HG03066 (cell line): ENCODE data around the gene FAM53C.

ENCODE experiments used
- ATAC-seq: cut with Tn5 transposase; IDR thresholded peaks from one replicate; pipeline ENCODE4 v1.9.1; 2021; ENCODE audit warnings: low read depth; ENCODE audit not compliant: unreplicated experiment

Gene FAM53C

DNA sequence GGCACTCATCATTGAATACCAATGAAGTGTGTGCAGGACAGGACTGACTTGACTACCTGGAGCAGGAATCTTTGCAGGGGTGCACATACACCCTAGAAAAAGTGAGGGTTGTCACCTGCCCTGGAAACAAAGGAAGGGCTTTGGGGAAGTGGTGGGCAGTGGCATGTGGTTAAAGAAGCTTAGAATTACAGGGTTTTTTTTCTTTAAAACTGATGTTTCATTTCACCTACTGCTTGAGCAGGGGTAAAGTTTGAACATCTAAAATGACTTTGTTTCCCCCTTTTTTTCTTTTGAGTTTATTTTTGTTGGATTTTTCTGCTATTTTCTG, 12.5 kb downstream of the FAM53C start:
- no peak for ATAC-seq

DNA sequence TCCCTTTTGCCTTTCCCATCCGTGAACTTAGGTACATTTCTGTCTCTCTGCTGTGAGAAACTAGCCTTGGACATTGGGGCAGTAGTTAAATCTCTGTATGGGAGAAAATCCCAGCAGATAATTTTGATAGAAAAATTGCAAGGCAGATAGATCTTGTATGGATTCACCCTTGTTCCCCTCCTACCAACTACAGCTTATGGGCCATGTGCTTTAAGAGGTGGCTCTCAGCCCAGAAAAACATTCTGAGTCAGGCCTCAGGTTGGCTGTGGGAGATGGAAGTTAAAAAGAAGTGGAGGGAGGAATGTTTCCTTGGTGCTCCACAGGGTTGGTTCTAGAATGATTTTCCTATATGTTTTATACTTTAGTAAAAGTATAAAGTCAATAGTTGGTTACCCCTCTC, 13.0 kb downstream of the FAM53C start:
- ATAC-seq = no peak

GRCh38 chr5:138351517-138351916, 13.5 kb downstream of the FAM53C start:
- no peak for ATAC-seq

DNA sequence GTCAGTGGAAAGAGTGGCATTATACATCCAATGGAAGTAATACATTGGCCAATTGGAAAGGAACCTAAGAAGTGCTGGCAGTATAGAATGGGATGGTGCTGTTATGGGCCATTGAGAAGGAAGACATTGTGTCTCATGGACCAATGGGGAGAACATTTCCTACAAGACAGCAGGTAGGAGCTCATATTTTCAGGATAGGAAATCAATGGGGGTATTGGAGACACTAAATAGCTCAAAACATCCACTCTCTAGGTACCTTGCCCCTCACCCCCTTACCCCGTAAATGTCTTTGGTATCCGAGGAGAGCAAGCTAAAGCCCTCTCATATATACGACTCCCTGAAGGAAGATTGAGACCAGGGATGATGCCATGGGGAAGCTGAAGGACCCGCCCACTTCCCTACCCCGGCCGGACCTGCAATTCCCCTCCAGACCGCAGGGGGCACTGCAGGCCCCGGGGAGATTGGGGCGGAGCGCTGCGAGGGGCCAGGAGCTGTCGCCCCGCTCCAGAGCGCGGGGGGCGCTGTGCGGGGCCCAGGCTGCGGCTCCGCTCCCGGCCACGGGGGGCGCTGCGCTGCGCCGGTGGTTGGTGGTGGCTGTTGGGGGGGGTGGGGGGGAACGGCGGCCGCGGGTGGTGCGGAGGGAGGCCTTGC, 14.1 kb downstream of the FAM53C start, which contains the start of gene KDM3B:
Gene KDM3B (plus strand): TSS at position 615 of the 651 bp plus-strand sequence. CDS start 111 bp downstream, outside the sequence.
- ATAC-seq = peak; percentile 55

GRCh38 chr5:138352722-138353559, 14.9 kb downstream of the FAM53C start:
- ATAC-seq = peak; percentile 41

- ATAC-seq = no peak
Observed at GRCh38 chr5:138353560-138354080, 15.6 kb downstream of the FAM53C start.

DNA sequence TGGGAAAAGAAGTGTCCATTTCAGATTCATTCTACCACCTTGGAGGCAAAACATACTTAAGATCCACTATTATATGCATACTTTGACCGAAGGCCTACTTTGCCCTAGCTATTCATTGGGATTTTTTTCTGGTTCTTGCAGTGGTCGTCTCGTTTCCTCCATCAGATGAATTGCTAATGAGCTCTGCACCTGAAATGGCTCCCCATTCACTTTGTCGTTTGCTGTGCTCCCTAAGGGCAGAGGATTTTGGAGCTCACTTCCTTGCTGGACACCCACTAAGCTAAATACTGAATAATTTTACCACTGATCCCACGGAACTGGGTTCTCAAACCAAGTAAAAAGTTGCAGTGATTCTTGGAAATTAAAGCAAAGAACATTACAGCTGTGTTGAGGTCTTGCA, 16.3 kb downstream of the FAM53C start:
- no peak for ATAC-seq

- ATAC-seq = peak; percentile 45
Observed at GRCh38 chr5:138354926-138355378, 16.9 kb downstream of the FAM53C start.

GRCh38 chr5:138359621-138360020, 21.6 kb downstream of the FAM53C start:
- no peak for ATAC-seq

DNA sequence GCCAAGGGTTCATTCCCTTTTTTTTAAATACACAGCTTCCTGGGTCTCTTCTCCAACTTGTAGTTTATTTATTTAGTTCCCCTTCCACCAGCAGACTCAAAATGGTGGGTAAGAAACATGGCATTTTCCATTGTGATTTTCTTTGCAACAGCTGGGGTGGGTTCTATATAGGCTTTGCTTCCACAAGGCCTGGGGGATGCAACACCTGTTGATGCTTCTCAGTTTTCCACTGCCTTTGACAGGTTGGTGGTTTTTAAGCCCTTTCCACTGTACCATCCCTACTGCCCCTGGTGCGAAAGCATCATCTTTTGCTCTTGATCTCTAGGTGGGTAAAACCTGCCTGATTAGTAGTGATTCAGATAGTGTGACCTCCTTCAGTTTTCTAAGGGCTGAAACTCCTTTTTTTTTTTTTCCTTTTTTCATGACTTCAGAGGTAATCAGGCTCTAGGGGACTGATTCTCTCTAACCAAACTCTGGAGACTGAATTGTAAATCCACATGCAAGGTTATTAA, 22.9 kb downstream of the FAM53C start:
- no peak for ATAC-seq

DNA sequence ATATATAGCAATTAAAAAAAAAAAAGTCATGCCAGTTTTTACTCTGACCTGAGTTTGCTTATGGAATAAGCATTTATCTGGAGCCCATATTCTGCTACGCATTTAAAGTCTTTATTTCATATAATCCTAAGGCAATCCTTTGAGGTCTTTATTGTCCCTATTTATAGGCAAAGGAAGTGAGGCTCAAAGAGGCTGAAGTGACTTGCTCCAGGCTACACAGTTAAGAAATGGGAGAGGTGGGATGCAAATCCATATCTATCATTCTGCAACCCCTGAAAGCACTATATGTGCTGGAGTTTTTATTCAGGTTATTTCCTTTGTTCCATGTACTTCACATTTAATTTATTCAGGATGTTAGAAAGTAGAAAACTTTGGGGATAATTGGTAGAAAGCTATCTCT, 26.5 kb downstream of the FAM53C start:
- ATAC-seq = no peak

- no peak for ATAC-seq
Observed at GRCh38 chr5:138366632-138367382, 28.7 kb downstream of the FAM53C start.

DNA sequence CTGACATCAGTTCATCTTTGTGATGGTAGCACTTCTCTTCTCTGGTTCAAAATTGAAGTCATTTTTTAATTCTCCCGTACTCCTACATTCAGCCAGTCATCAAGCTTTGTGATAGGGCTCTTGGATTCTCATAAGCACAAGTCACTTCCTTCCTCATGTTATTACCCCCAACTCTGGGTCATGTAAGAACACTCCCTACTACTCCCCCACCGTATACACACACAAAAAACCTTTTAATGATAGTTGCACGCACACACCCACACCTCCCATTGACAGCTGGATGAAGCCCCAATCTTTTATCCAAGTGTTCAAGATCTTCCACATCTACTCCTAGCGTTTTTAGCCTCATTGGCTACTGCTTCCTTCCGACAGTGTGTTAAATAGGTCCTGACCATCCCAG, 31.2 kb downstream of the FAM53C start:
- ATAC-seq = no peak

GRCh38 chr5:138369706-138370105, 31.6 kb downstream of the FAM53C start:
- ATAC-seq = no peak

- ATAC-seq = no peak
Observed at GRCh38 chr5:138370537-138370936, 32.5 kb downstream of the FAM53C start.

- no peak for ATAC-seq
Observed at GRCh38 chr5:138371454-138371853, 33.4 kb downstream of the FAM53C start.

DNA sequence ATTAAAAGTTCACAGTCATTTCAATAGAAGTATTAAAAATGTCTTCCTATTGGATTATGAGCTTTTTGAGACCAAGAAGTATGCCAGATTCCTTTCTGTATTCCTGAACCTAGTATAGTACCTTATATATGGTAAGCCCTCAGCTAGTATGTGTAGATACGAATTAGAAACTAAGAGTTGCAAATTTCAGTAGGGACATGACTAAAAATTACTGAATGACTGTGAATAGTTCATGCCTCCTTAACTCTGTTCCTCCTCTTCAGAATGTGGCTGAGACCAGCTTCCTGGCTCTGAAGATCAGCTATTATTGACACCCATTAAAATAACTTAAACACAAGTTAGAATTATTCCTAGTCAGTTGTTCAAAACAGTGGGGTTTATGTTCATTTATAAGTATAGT, 34.2 kb downstream of the FAM53C start:
- ATAC-seq = no peak

- no peak for ATAC-seq
Observed at GRCh38 chr5:138372653-138373052, 34.6 kb downstream of the FAM53C start.

GRCh38 chr5:138382347-138382746, 44.3 kb downstream of the FAM53C start:
- no peak for ATAC-seq

DNA sequence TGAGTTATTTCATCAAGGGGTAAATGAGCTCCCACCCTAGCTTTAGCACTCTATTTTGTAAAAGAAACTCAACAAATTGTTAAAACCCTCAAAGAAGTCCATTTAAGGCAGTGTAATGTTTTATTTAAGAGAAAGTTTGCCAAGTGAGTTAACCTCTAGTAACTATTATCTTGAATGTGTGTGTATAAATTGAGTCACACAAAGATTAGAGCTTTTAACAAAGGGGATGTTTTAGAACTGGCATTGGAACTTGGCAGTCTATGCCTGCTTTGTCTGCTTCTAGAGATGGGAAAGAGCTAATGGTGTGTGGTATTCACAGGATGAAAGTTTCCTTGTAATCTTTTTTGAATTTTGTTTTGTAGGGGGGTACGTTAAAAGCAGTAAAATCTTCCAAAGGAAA, 47.6 kb downstream of the FAM53C start:
- no peak for ATAC-seq

GRCh38 chr5:138386290-138386689, 48.2 kb downstream of the FAM53C start:
- ATAC-seq = no peak
